ENCODE measurements around the gene DGKZ. TPM values are rescaled to one million over a fixed set of nuclear protein-coding genes. Genes with fewer than 3 reads are reported as not detected.

Gene DGKZ
- polyA plus RNA-seq, 2 of the 4 experiments (the other 2 are of a cell fraction) = 12.8 to 28.4 TPM

GRCh38 chr11:46363031-46363407 lies 15.8 kb downstream of the DGKZ start:
- Histone ChIP-seq H3K4me2 (peak overlapping the region; percentile 14; the same call in 1 of the 3 replicates), H3K27ac (peak overlapping the region in 1 of 2 experiments; percentile 32; a peak in 3 of 6 replicates), H3K9me3 (no peaks in the 10 kb centered on the region), H3K4me3 (no peak overlapping the region), H3K4me1 (peaks cover 10% of the 10 kb centered on the region)
- ChIA-PET CTCF (interaction anchor here (1.7 to 25.2 kb wide), 5 partner anchors 4 to 53 kb away, joined by 3 to 325 read pairs (median 220); partner anchors contain the start of genes CHRM4 and DGKZ), POLR2A (no interaction called here)
- FAIRE-seq (no peak), ATAC-seq (peak in 1 of 2 experiments; percentile 28; a peak in 3 of 6 replicates), DNase-seq (ENCODE audit: low read depth in 1 of 2, low spot score in 1 of 2) (peak in 1 of 2 experiments; percentile 40)
- 67% methylated on average over 9 of the region's 9 CpGs for WGBS (ENCODE audit: missing lambda C conversion rate)
- TF ChIP-seq USF2 (IDR thresholded peaks at IDR 0.05) (no peak), NR3C1 (IDR thresholded peaks at IDR 0.05) (no peak), PHF8 (IDR thresholded peaks at IDR 0.05; ENCODE audit: borderline replicate concordance, low read depth) (no peak), ESRRA (IDR thresholded peaks at IDR 0.05; ENCODE audit: borderline replicate concordance, low read length) (no peak), RARB (CRISPR knock-in tag; IDR thresholded peaks at IDR 0.05) (no peak), BCL3 (IDR thresholded peaks at IDR 0.05) (no peak), MYC (IDR thresholded peaks at IDR 0.05; ENCODE audit: borderline replicate concordance, low read length) (no peak), CBX8 (IDR thresholded peaks at IDR 0.05) (no peak), HDAC2 (IDR thresholded peaks at IDR 0.05) (no peak), ZFP36 (IDR thresholded peaks at IDR 0.05; ENCODE audit: borderline replicate concordance, partially characterized antibody) (no peak), EP300 (IDR thresholded peaks at IDR 0.05) (no peak), FOSB (CRISPR knock-in tag; IDR thresholded peaks at IDR 0.05) (no peak), FOSL2 (IDR thresholded peaks at IDR 0.05) (no peak), FOSL2 (CRISPR knock-in tag; IDR thresholded peaks at IDR 0.05) (no peak), MAX (IDR thresholded peaks at IDR 0.05) (no peak), SMC3 (IDR thresholded peaks at IDR 0.05) (no peak), MAZ (IDR thresholded peaks at IDR 0.05; ENCODE audit: borderline replicate concordance, low read depth, low read length) (no peak)

GRCh38 chr11:46363455-46364005 lies 16.3 kb downstream of the DGKZ start:
- Histone ChIP-seq H3K9me3 (no peaks in the 10 kb centered on the region), H3K27ac (peak overlapping the region in 1 of 2 experiments; percentile 32; a peak in 2 of 6 replicates), H3K4me3 (no peak overlapping the region), H3K4me2 (peak overlapping the region; percentile 14; the same call in 1 of the 3 replicates), H3K4me1 (peaks cover 10% of the 10 kb centered on the region)
- WGBS (ENCODE audit: missing lambda C conversion rate) = 59% methylated on average over 11 of the region's 21 CpGs
- FAIRE-seq = no peak
- ChIA-PET POLR2A (no interaction called here), CTCF (interaction anchor here (1.1 to 25.2 kb wide), 5 partner anchors 4 to 27 kb away, joined by 5 to 325 read pairs (median 220); partner anchors contain the start of genes CHRM4 and DGKZ)
- DNase-seq (ENCODE audit: low read depth in 1 of 2, low spot score in 1 of 2) = no peak
- no peak for ATAC-seq
- TF ChIP-seq EP300 (IDR thresholded peaks at IDR 0.05) (no peak), RCOR1 (IDR thresholded peaks at IDR 0.05; ENCODE audit: low read depth, low read length) (no peak), CBX8 (IDR thresholded peaks at IDR 0.05) (no peak), PBX3 (IDR thresholded peaks at IDR 0.05) (no peak), SMC3 (IDR thresholded peaks at IDR 0.05) (no peak), ZNF302 (CRISPR knock-in tag; IDR thresholded peaks at IDR 0.05) (no peak), HES2 (IDR thresholded peaks at IDR 0.05) (no peak), RAD21 (conservative IDR thresholded peaks at IDR 0.05 in 1 of 2, IDR thresholded peaks at IDR 0.05 in 1 of 2) (no peak), CTCF (IDR thresholded peaks at IDR 0.05) (no peak), HMGXB4 (CRISPR knock-in tag; IDR thresholded peaks at IDR 0.05; ENCODE audit: borderline replicate concordance) (no peak), HDAC2 (IDR thresholded peaks at IDR 0.05) (no peak), BCL3 (IDR thresholded peaks at IDR 0.05) (no peak), HOXB5 (CRISPR knock-in tag; IDR thresholded peaks at IDR 0.05) (no peak), KDM1A (IDR thresholded peaks at IDR 0.05; ENCODE audit: low read depth) (no peak), MAZ (IDR thresholded peaks at IDR 0.05; ENCODE audit: borderline replicate concordance, low read depth, low read length) (no peak), MYC (IDR thresholded peaks at IDR 0.05; ENCODE audit: borderline replicate concordance, low read length) (no peak), HOXB13 (CRISPR knock-in tag; IDR thresholded peaks at IDR 0.05; ENCODE audit: low read depth) (no peak), CHD4 (IDR thresholded peaks at IDR 0.05; ENCODE audit: borderline replicate concordance) (no peak)
